Endothelial cell of umbilical vein (primary cell): Measurements from ENCODE around the gene PAOX. TPM values are rescaled to one million over a fixed set of nuclear protein-coding genes. Genes with fewer than 3 reads are reported as not detected.

Experiments
- BruUV-seq: library from RNA; stranded (reverse); fragments of 400-500 nt; replicated peaks from 2 replicates; lab custom pipeline; 2021; lab: Mats Ljungman, UMichigan
- CTCF ChIA-PET: fragments of 300-600, 350-600 bp; sonication (Branson Sonifier 250); formaldehyde crosslinking; loops from one replicate; lab custom pipeline; 2021; ENCODE audit warnings: antibody characterized with exemption, inconsistent platforms; lab: Charles Lee
- POLR2A ChIA-PET: fragments of 300-600, 350-600 bp; sonication (Branson Sonifier 250); formaldehyde crosslinking; loops from one replicate; lab custom pipeline; 2021; ENCODE audit warnings: antibody characterized with exemption, inconsistent platforms; lab: Charles Lee
- DNase-seq: peaks from one replicate; pipeline ENCODE4 v3.0.0-alpha.2; 2011; ENCODE audit warnings: low read depth, low spot score
- FAIRE-seq: peaks from 2 replicates; lab custom pipeline; 2011; peaks lifted over from hg19 to GRCh38; lab: Jason Lieb, UNC
- H2AFZ ChIP-seq: 2 replicates; pipeline ENCODE4 v1.6.0; 2012; ENCODE audit warnings: low read depth, low read length, control low read depth, inconsistent platforms
- H3K27ac ChIP-seq: 2 replicates; pipeline ENCODE4 v1.5.1; 2011; ENCODE audit warnings: low read depth, mild to moderate bottlenecking, control low read depth, low read length, moderate library complexity; ENCODE audit not compliant: insufficient read depth
- H3K27me3 ChIP-seq, 2 experiments: 2 replicates each; pipeline versions ENCODE4 v1.6.0 to v1.6.1; 2011; ENCODE audit warnings: low read length in 2 of 2, mixed read lengths in 1 of 2; ENCODE audit not compliant: control insufficient read depth in 2 of 2, insufficient read depth in 2 of 2
- H3K36me3 ChIP-seq, 2 experiments: 2 replicates in 1 of 2; 3 replicates in 1 of 2; pipeline ENCODE4 v1.5.1; 2011; ENCODE audit warnings: low read length in 2 of 2, mild to moderate bottlenecking in 1 of 2, moderate library complexity in 1 of 2; ENCODE audit not compliant: control insufficient read depth in 2 of 2, insufficient read depth in 2 of 2; ENCODE audit errors: extremely low read depth in 1 of 2
- H3K4me1 ChIP-seq: 3 replicates; pipeline ENCODE4 v1.5.1; 2011; ENCODE audit warnings: mild to moderate bottlenecking, low read length; ENCODE audit not compliant: control insufficient read depth, insufficient read depth; ENCODE audit errors: extremely low read depth
- H3K4me2 ChIP-seq: 2 replicates; pipeline ENCODE4 v1.6.1; 2011; ENCODE audit warnings: low read length, control low read depth, mixed read lengths; ENCODE audit not compliant: insufficient read depth
- H3K4me3 ChIP-seq, 3 experiments: fragments of 200-600 bp in 1 of 3; sonication (generic), shearing (Covaris generic) in 1 of 3; replicated peaks in 1 of 3; 2 replicates each; pipeline ENCODE4 v1.5.1; 2011 to 2016; ENCODE audit warnings: control low read depth in 3 of 3, low read length in 3 of 3, mild to moderate bottlenecking in 2 of 3, inconsistent platforms in 1 of 3, low read depth in 1 of 3, moderate library complexity in 1 of 3; ENCODE audit not compliant: insufficient read depth in 1 of 3
- H3K79me2 ChIP-seq: 2 replicates; pipeline ENCODE4 v1.6.0; 2012; ENCODE audit warnings: low read length, inconsistent platforms; ENCODE audit not compliant: control insufficient read depth, insufficient read depth
- H3K9ac ChIP-seq: replicated peaks from 2 replicates; pipeline ENCODE3; 2011; ENCODE audit warnings: low read length, control low read depth; ENCODE audit not compliant: insufficient read depth; ENCODE audit errors: extremely low read depth
- H3K9me1 ChIP-seq: replicated peaks from 3 replicates; pipeline ENCODE4 v1.6.0; 2011; ENCODE audit warnings: mild to moderate bottlenecking, low read length; ENCODE audit not compliant: control insufficient read depth, insufficient read depth; ENCODE audit errors: extremely low read depth
- H3K9me3 ChIP-seq: replicated peaks from 2 replicates; pipeline ENCODE4 v1.5.1; 2012; ENCODE audit warnings: low read length, inconsistent platforms; ENCODE audit not compliant: control insufficient read depth, insufficient read depth
- H4K20me1 ChIP-seq: replicated peaks from 2 replicates; pipeline ENCODE3; 2011; ENCODE audit warnings: mild to moderate bottlenecking, low read length; ENCODE audit not compliant: control insufficient read depth, insufficient read depth; ENCODE audit errors: extremely low read depth
- EZH2 ChIP-seq: IDR thresholded peaks from 2 replicates; pipeline ENCODE4 v1.6.1; 2012; ENCODE audit warnings: borderline replicate concordance, low read depth, mild to moderate bottlenecking, moderate library complexity, low read length, inconsistent platforms; ENCODE audit not compliant: severe bottlenecking
- FOS ChIP-seq: IDR thresholded peaks from 2 replicates; pipeline ENCODE4 v1.6.1; 2011; ENCODE audit warnings: mild to moderate bottlenecking, low read length, moderate library complexity, borderline replicate concordance; ENCODE audit not compliant: insufficient read depth
- GATA2 ChIP-seq: IDR thresholded peaks from 2 replicates; pipeline ENCODE4 v1.7.0; 2011; ENCODE audit warnings: low read depth, mild to moderate bottlenecking, moderate library complexity, mixed read lengths, low read length; ENCODE audit not compliant: insufficient read length, insufficient read depth
- JUN ChIP-seq: IDR thresholded peaks from 2 replicates; pipeline ENCODE4 v1.6.1; 2011; ENCODE audit warnings: borderline replicate concordance, low read depth; ENCODE audit not compliant: insufficient read length, insufficient read depth
- MYC ChIP-seq: IDR thresholded peaks from one replicate; pipeline ENCODE4 v1.6.1; 2011; ENCODE audit warnings: mild to moderate bottlenecking, low read depth, low read length
- POLR2A ChIP-seq: IDR thresholded peaks from 2 replicates; pipeline ENCODE4 v1.6.1; 2012; ENCODE audit warnings: low read depth, mild to moderate bottlenecking, control low read depth, low read length
- POLR2AphosphoS5 ChIP-seq: IDR thresholded peaks from 2 replicates; pipeline ENCODE4 v1.6.1; 2012; ENCODE audit warnings: low read depth, mild to moderate bottlenecking, control low read depth, low read length, moderate library complexity; ENCODE audit not compliant: insufficient read depth
- dilution Hi-C: fragments of 300-500 bp; cut with MboI; formaldehyde crosslinking; loops from one replicate; pipeline ENCODE4 v1.15.0; 2019; ENCODE audit warnings: low sequenced_read_pairs; ENCODE audit not compliant: extremely low pct_ligation_motif_present
- intact Hi-C: fragments of 100-400 bp; cut with micrococcal nuclease; formaldehyde crosslinking; loops from one replicate; pipeline ENCODE4 v1.10.0; 2022
- polyA plus RNA-seq, 4 experiments: library from polyadenylated mRNA; depleted of rRNA in 3 of 4; stranded (reverse) in 3 of 4; unstranded in 1 of 4; fragments of >200 nt; gene quantifications; 2 replicates each; pipeline versions ENCODE4 v1.2.1 to v1.2.3, GENCODE V29; 2011 to 2012; ENCODE audit warnings: missing spikeins in 1 of 4
- total RNA-seq: library from RNA; stranded (reverse); gene quantifications from 2 replicates; pipeline ENCODE4 v1.2.3, GENCODE V29; 2021
- TF ChIP-seq, protein P1 (sequence below), 2 donors: IDR thresholded peaks; 1 replicate in 1 of 2; 2 replicates in 1 of 2; pipeline ENCODE4 v1.5.1; 2011; ENCODE audit warnings: low read length in 2 of 2, mild to moderate bottlenecking in 2 of 2, moderate library complexity in 2 of 2, control low read depth in 1 of 2, inconsistent platforms in 1 of 2, low read depth in 1 of 2; ENCODE audit not compliant: insufficient read depth in 1 of 2; ENCODE audit errors: extremely low read depth in 1 of 2
- TF ChIP-seq, protein P2 (sequence below): IDR thresholded peaks from 2 replicates; pipeline ENCODE4 v1.6.1; 2011; ENCODE audit not compliant: insufficient read depth, insufficient read length

The PAOX gene
- total and polyA plus RNA-seq, 2 donors (not counting 3 experiments of a cell fraction or from before 2014, with no cell fraction given): 2.6 to 3.8 TPM

DNA sequence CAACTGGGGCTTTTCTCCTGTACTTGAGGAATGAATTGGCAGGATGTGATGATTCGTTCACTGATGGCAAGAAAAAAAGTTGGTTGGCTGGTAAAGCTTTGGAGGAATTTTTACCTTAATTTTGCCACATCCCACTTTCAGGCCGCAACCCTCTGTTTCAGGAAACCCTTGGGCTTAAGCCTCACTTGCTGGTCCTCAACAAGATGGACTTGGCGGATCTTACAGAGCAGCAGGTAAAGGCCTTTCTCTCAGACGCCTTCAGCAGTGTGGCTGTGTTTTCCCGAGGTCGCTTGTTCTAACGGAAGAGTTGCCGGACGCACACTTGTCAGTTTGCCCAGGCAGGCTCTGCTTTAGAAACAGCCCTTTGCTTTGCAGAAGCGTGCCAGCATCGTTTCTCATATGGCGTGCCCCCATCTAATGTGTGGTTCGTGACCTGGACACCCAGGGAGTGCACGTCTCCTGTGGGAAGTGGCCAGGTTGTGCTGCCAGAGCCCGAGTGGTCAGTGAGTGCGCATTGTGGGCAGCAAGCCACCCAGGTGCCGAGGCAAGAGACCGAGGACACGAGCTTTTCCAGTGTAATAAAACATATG lies 17.1 kb downstream of the PAOX start:
- FAIRE-seq: peak; percentile 57
- BruUV-seq: no TSS peak

More for the DNA sequence above, 17.1 kb downstream of the PAOX start:
- TF ChIP-seq, protein P1, sequence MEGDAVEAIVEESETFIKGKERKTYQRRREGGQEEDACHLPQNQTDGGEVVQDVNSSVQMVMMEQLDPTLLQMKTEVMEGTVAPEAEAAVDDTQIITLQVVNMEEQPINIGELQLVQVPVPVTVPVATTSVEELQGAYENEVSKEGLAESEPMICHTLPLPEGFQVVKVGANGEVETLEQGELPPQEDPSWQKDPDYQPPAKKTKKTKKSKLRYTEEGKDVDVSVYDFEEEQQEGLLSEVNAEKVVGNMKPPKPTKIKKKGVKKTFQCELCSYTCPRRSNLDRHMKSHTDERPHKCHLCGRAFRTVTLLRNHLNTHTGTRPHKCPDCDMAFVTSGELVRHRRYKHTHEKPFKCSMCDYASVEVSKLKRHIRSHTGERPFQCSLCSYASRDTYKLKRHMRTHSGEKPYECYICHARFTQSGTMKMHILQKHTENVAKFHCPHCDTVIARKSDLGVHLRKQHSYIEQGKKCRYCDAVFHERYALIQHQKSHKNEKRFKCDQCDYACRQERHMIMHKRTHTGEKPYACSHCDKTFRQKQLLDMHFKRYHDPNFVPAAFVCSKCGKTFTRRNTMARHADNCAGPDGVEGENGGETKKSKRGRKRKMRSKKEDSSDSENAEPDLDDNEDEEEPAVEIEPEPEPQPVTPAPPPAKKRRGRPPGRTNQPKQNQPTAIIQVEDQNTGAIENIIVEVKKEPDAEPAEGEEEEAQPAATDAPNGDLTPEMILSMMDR (IDR thresholded peaks at IDR 0.05; ENCODE audit: extremely low read depth in 1 of 2, insufficient read depth in 1 of 2, low read depth in 1 of 2, low read length in 2 of 2): no peak
- no peak for TF ChIP-seq MYC
- TF ChIP-seq FOS: no peak
- TF ChIP-seq, protein P2, sequence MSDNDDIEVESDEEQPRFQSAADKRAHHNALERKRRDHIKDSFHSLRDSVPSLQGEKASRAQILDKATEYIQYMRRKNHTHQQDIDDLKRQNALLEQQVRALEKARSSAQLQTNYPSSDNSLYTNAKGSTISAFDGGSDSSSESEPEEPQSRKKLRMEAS: no peak
- no peak for TF ChIP-seq JUN
- TF ChIP-seq GATA2: no peak
- TF ChIP-seq POLR2A: no peak
- no peak for TF ChIP-seq POLR2AphosphoS5
- TF ChIP-seq EZH2: no peak
- intact Hi-C loops: no loop called here
- no peak overlapping the region for H3K9ac ChIP-seq
- dilution Hi-C loops: no loop called here
- H3K4me1 ChIP-seq: peaks cover 4% of the 10 kb centered on the region
- peaks cover 11 to 15% of the 10 kb centered on the region in 2 experiments for H3K36me3 ChIP-seq
- no peak overlapping the region for H3K4me3 ChIP-seq
- H3K9me1 ChIP-seq: no peaks in the 10 kb centered on the region
- no peaks in the 10 kb centered on the region for H3K27me3 ChIP-seq
- no peaks in the 10 kb centered on the region for H3K9me3 ChIP-seq
- peaks cover 33% of the 10 kb centered on the region for H3K79me2 ChIP-seq
- H3K27ac ChIP-seq: no peak overlapping the region
- H3K4me2 ChIP-seq: no peak overlapping the region
- ChIA-PET POLR2A (no interaction called here), CTCF (no interaction called here)
- no peak overlapping the region for H2AFZ ChIP-seq
- DNase-seq: no peak
- no peaks in the 10 kb centered on the region for H4K20me1 ChIP-seq
